ENCODE data around the gene C4BPB.

- TF ChIP-seq POLR2AphosphoS5 (IDR thresholded peaks at IDR 0.05) (no peak), CTCF (IDR thresholded peaks at IDR 0.05 in 8 of 11, conservative IDR thresholded peaks at IDR 0.05 in 3 of 11) (peak; percentile 53 to 87 (median 79)), POLR2A (IDR thresholded peaks at IDR 0.05) (no peak)
These were observed 38.7 kb upstream of the C4BPB start for GRCh38 chr1:207049974-207050391.
